HG03103 (cell line): ENCODE data around the gene DOHH.
"Not testable (repeated sequence)": the region's sequence is repeated elsewhere in the genome, so short reads cannot be mapped to it uniquely, and the experiment has no call there.

ENCODE experiments used
- ATAC-seq: cut with Tn5 transposase; IDR thresholded peaks from one replicate; pipeline ENCODE4 v1.9.1; 2021; ENCODE audit warnings: low read depth; ENCODE audit not compliant: unreplicated experiment

DOHH gene

GRCh38 chr19:3520166-3521103 lies 20.0 kb upstream of the DOHH start:
- no peak for ATAC-seq

GRCh38 chr19:3519126-3519525 lies 18.7 kb upstream of the DOHH start:
- no peak for ATAC-seq

GRCh38 chr19:3518659-3519058 lies 18.2 kb upstream of the DOHH start:
- no peak for ATAC-seq

- ATAC-seq: no peak
These were observed 17.8 kb upstream of the DOHH start for GRCh38 chr19:3518255-3518654.

GRCh38 chr19:3517638-3518037 lies 17.2 kb upstream of the DOHH start:
- ATAC-seq: no peak

- ATAC-seq: no peak
These were observed 16.3 kb upstream of the DOHH start for GRCh38 chr19:3516675-3517207.

- ATAC-seq: no peak
These were observed 15.5 kb upstream of the DOHH start for GRCh38 chr19:3515891-3516422.

- no peak for ATAC-seq
These were observed 14.5 kb upstream of the DOHH start for GRCh38 chr19:3514930-3515329.

GRCh38 chr19:3513229-3514140 lies 13.0 kb upstream of the DOHH start:
- ATAC-seq: no peak

GRCh38 chr19:3512562-3513228 lies 12.2 kb upstream of the DOHH start:
- ATAC-seq: no peak

GRCh38 chr19:3511506-3512251 lies 11.2 kb upstream of the DOHH start:
- no peak for ATAC-seq

GRCh38 chr19:3510727-3511126 lies 10.3 kb upstream of the DOHH start:
- ATAC-seq: no peak

- ATAC-seq: no peak
These were observed 9.1 kb upstream of the DOHH start for GRCh38 chr19:3509566-3509989.

GRCh38 chr19:3508771-3509535 lies 8.5 kb upstream of the DOHH start:
- ATAC-seq: no peak

- ATAC-seq: not testable (repeated sequence)
These were observed 7.7 kb upstream of the DOHH start for GRCh38 chr19:3508121-3508661.

GRCh38 chr19:3507371-3508120 lies 7.1 kb upstream of the DOHH start:
- ATAC-seq: no peak

- no peak for ATAC-seq
These were observed 6.2 kb upstream of the DOHH start for GRCh38 chr19:3506384-3507340.
